Smooth muscle cell (in vitro differentiated cells): ENCODE results near the gene GPR146. TPM values are rescaled to one million over a fixed set of nuclear protein-coding genes. Genes with fewer than 3 reads are reported as not detected.

Experiments
- DNase-seq: peaks from one replicate; lab custom pipeline; 2025; ENCODE audit not compliant: unreplicated experiment; lab: John Stamatoyannopoulos, UW
- H2AFZ ChIP-seq: fragments of 200-600 bp; sonication (generic); 2 replicates; pipeline ENCODE4 v1.6.0; 2016; ENCODE audit warnings: antibody characterized with exemption, low read depth, mild to moderate bottlenecking
- H3F3A ChIP-seq: fragments of 200-600 bp; sonication (generic); 2 replicates; pipeline ENCODE4 v1.6.0; 2017; ENCODE audit warnings: antibody characterized with exemption, low read depth
- H3K27ac ChIP-seq: fragments of 200-600 bp; sonication (generic); 2 replicates; pipeline ENCODE4 v1.5.1; 2016; ENCODE audit warnings: low read depth, mild to moderate bottlenecking
- H3K27me3 ChIP-seq: fragments of 200-600 bp; sonication (generic); 2 replicates; pipeline ENCODE4 v1.6.1; 2016; ENCODE audit warnings: low read depth, mild to moderate bottlenecking
- H3K36me3 ChIP-seq: fragments of 200-600 bp; sonication (generic); 2 replicates; pipeline ENCODE4 v1.5.1; 2016; ENCODE audit warnings: low read depth
- H3K4me1 ChIP-seq: fragments of 200-600 bp; sonication (generic); 2 replicates; pipeline ENCODE4 v1.5.1; 2016; ENCODE audit warnings: low read depth
- H3K4me2 ChIP-seq: fragments of 200-600 bp; sonication (generic); 2 replicates; pipeline ENCODE4 v1.6.0; 2016; ENCODE audit warnings: mild to moderate bottlenecking
- H3K4me3 ChIP-seq: fragments of 200-600 bp; sonication (generic); 2 replicates; pipeline ENCODE4 v1.5.1; 2016; ENCODE audit warnings: mild to moderate bottlenecking
- H3K79me2 ChIP-seq: fragments of 200-600 bp; sonication (generic); 2 replicates; pipeline ENCODE4 v1.6.0; 2016; ENCODE audit warnings: low read depth, mild to moderate bottlenecking
- H3K9ac ChIP-seq: fragments of 200-600 bp; sonication (generic); 2 replicates; pipeline ENCODE4 v1.6.0; 2016; ENCODE audit warnings: low read depth
- H3K9me3 ChIP-seq: fragments of 200-600 bp; sonication (generic); replicated peaks from 2 replicates; pipeline ENCODE4 v1.5.1; 2016; ENCODE audit warnings: low read depth
- H4K20me1 ChIP-seq: fragments of 200-600 bp; sonication (generic); 2 replicates; pipeline ENCODE4 v1.6.0; 2016; ENCODE audit warnings: low read depth
- CTCF ChIP-seq: fragments of 200-600 bp; sonication (generic); IDR thresholded peaks from 2 replicates; pipeline ENCODE4 v1.5.1; 2017; ENCODE audit warnings: borderline replicate concordance, mild to moderate bottlenecking, antibody characterized with exemption; ENCODE audit not compliant: insufficient read depth, poor library complexity, severe bottlenecking
- WGBS: methylation state at CpG from one replicate; pipeline ENCODE4 v1.1.7; 2016; ENCODE audit warnings: low lambda C conversion rate; 5-methylcytosine and 5-hydroxymethylcytosine counted together
- polyA plus RNA-seq: library from polyadenylated mRNA; unstranded; fragments of >200 nt; fragmentation: Nextera tagmentation; extraction: Ambion mirVana; gene quantifications from 2 replicates; pipeline ENCODE4 v1.2.1, GENCODE V29; 2016
- total RNA-seq: library from RNA; depleted of rRNA; stranded (reverse); fragments of >200 nt; gene quantifications from 2 replicates; pipeline ENCODE4 v1.2.3, GENCODE V29; 2014

GPR146 gene
- total and polyA plus RNA-seq, 2 experiments from 2014 or later = 1.8 to 2.2 TPM

DNA sequence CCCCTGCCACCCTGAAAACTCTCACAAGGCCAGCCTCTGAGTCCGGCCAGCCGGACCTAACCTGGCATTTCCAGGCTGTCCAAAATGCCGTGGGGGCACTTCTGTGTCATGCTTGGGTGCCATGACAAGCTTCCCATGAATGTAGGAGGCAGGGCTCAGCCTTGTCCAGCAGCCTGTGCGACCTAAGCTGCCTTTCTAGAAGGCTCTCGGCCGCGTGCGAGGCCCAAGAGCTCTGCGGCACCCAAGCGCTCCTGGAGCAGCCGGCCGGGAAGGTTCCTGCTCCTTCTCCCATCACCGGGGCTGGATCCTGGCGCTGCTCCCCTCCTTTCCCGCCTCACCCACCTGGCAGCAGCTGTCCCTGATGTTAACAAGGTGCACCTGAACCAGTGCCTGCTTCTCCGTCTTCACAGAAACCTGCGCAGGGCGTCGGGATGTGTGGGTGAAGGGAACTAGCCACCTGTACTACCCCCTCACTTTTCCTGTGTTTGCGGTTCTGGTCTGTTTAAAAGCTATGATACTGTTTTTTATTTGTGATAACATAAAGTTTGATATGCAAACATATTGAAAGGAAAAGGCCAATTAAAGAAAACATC lies 49.7 kb downstream of the GPR146 start:
- no peaks in the 10 kb centered on the region for H3K36me3 ChIP-seq
- peaks cover under 1% of the 10 kb centered on the region for H3K4me1 ChIP-seq
- H3K27me3 ChIP-seq = no peaks in the 10 kb centered on the region
- peaks cover 65% of the 10 kb centered on the region for H4K20me1 ChIP-seq
- no peak overlapping the region for H3K4me3 ChIP-seq
- H2AFZ ChIP-seq = no peak overlapping the region
- no peak for TF ChIP-seq CTCF
- no peaks in the 10 kb centered on the region for H3K9me3 ChIP-seq
- WGBS = 92% methylated on average over 20 of the region's 20 CpGs
- no peak overlapping the region for H3K9ac ChIP-seq
- no peaks in the 10 kb centered on the region for H3K79me2 ChIP-seq
- no peaks in the 10 kb centered on the region for H3F3A ChIP-seq
- H3K4me2 ChIP-seq = no peak overlapping the region
- DNase-seq = no peak
- no peak overlapping the region for H3K27ac ChIP-seq

DNA sequence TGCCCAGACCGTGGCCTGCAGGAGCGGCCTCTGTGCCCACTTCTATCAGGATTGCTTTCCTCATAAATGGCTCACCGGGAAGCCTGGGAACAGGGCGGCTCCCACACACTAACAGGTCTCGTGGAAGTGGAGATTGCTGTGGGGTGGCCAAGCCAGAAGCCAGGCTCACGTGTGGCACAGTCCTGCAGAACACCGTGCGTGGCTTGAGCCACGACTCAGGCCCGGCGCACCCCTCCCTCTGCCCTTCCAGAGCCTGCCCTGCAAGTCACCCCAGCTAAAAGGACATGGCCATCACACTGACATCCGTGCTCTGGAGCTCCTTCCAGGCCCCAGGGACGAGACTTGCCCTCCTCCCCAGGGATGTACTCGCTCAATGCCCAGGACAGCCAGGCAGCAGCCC lies 50.5 kb downstream of the GPR146 start:
- Histone ChIP-seq H3F3A (no peaks in the 10 kb centered on the region), H3K4me3 (no peak overlapping the region), H3K9ac (no peak overlapping the region), H3K4me1 (no peaks in the 10 kb centered on the region), H4K20me1 (peaks cover 71% of the 10 kb centered on the region), H3K79me2 (no peaks in the 10 kb centered on the region), H3K36me3 (no peaks in the 10 kb centered on the region), H3K27me3 (no peaks in the 10 kb centered on the region), H3K9me3 (no peaks in the 10 kb centered on the region), H3K27ac (no peak overlapping the region), H3K4me2 (no peak overlapping the region), H2AFZ (no peak overlapping the region)
- WGBS = 88% methylated on average over 14 of the region's 14 CpGs
- no peak for TF ChIP-seq CTCF
- no peak for DNase-seq

DNA sequence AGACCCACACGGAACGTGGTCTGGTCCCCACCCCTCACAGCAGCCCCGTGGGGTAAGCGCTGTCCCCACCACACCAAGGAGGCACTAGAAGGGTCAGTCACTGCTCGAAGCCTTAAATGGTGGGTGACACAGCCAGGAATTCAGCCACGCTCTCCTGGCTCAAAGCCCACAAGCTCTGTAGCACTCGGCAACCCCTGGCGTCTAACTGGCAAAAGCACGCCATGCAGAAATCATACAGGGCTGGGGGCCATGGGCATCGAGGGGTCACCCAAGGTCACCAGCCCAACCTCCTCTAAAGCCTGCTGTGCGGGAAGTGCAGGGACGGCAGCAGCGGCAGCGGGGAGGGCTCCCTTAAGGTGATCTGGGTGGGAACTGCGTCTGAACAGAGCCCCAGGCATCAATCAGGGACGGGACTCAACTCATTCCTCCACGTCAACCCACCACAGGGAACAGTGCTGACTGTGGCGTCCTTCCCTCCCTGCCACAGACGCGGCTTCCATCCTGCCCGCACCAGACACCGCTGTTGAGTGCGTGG lies 51.3 kb downstream of the GPR146 start:
- H3K4me3 ChIP-seq = no peak overlapping the region
- H3K4me1 ChIP-seq = no peaks in the 10 kb centered on the region
- no peaks in the 10 kb centered on the region for H3K27me3 ChIP-seq
- no peaks in the 10 kb centered on the region for H3K9me3 ChIP-seq
- DNase-seq = no peak
- H3K79me2 ChIP-seq = no peaks in the 10 kb centered on the region
- no peak overlapping the region for H2AFZ ChIP-seq
- H3K9ac ChIP-seq = no peak overlapping the region
- H3K27ac ChIP-seq = no peak overlapping the region
- peaks cover 76% of the 10 kb centered on the region for H4K20me1 ChIP-seq
- H3K4me2 ChIP-seq = no peak overlapping the region
- WGBS = 90% methylated on average over 23 of the region's 23 CpGs
- TF ChIP-seq CTCF = no peak
- no peaks in the 10 kb centered on the region for H3F3A ChIP-seq
- H3K36me3 ChIP-seq = no peaks in the 10 kb centered on the region
